Coronary artery (tissue), 2 donors: ENCODE data around the gene RALGAPB.

ENCODE experiments used
- DNase-seq: peaks from one replicate; pipeline ENCODE4 v3.0.0-alpha.2; 2017; ENCODE audit warnings: low spot score
- H3K27ac ChIP-seq, 2 donors: fragments of 200-600 bp; sonication (generic); one replicate each; pipeline ENCODE4 v1.5.1; 2016 to 2019
- H3K4me3 ChIP-seq: fragments of 200-600 bp; sonication (generic); 2 replicates; pipeline ENCODE4 v1.5.1; 2016; ENCODE audit warnings: mild to moderate bottlenecking, moderate library complexity
- CTCF ChIP-seq: fragments of 200-600 bp; sonication (generic); IDR thresholded peaks from one replicate; pipeline ENCODE4 v1.5.1; 2019; ENCODE audit warnings: antibody characterized with exemption

The RALGAPB gene

GRCh38 chr20:38583306-38583705 lies 110.7 kb downstream of the RALGAPB start:
- DNase-seq = no peak
- Histone ChIP-seq H3K27ac (no peak overlapping the region), H3K4me3 (no peak overlapping the region)
- no peak for TF ChIP-seq CTCF

DNA sequence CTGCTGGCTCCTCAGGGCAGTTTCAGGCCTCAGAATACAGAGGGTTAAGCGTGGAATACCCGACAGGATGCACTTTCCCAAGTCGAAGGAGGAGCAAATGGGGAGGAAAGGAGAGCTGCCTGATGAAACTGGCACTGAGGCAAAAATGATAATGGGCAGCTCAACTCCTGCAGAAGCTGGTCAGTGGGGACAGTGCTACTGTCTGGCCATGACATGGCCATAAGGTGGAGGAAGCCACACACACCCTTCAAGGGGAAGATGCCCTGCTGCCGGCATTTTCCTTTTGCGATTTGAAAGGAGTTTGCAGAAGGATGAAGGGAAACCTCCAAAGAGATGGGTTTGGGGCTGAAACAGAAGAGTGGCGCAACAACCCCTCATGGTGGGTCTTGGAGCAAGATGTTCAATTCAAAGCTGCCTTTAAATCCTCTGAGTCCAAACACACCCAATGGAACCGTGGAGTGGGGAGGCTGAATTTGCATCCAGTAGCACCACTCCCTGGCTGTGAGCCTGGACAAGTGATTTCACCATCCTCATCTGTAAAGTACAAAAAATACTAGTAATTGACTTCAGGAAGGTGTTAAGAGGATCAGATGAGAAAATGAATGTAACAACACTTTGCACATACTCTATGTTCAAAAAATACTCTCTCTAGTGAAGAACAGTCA lies 111.6 kb downstream of the RALGAPB start:
- H3K4me3 ChIP-seq = no peak overlapping the region
- H3K27ac ChIP-seq = no peak overlapping the region
- no peak for TF ChIP-seq CTCF
- DNase-seq = no peak

DNA sequence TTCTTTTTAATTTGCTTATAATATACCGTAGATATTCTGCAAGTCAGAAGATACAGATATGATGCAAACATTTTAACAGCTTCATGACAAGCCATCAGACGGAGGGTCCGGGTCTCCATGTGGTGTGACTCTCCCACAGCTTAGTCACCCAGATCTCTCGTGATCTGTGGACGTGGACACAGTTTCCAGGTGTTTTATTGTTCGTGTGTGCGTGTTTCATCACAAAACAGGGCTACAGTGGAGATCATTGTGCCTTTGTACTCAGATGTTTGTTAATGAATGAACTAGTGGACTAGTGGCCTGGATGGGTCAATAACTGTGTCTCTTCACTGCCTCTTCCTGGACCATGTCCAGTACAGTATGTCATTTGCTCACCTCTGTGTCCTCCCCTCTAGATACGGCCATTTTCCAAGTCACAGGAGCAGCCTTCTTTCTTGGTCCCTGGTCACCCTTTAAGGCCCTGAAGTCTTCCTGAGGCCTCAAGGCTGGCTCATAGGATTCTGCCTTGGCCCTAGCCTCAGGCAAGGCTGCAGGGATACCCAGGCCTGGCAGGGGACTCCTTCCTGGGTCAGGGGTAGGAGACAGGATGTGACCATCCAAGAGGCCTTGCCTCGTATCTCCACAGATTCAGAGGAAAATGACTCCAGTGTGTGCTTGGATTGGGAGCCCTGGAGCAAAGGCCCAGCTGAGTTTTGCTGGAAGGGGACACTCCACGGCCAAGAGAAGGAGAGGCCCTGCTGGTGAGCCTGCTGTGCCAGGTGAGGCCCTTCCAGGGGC lies 112.9 kb downstream of the RALGAPB start:
- DNase-seq = no peak
- Histone ChIP-seq H3K4me3 (no peak overlapping the region), H3K27ac (no peak overlapping the region)
- no peak for TF ChIP-seq CTCF

GRCh38 chr20:38586181-38586525 lies 113.5 kb downstream of the RALGAPB start:
- TF ChIP-seq CTCF = no peak
- no peak for DNase-seq
- no peak overlapping the region for H3K4me3 ChIP-seq
- no peak overlapping the region for H3K27ac ChIP-seq

- TF ChIP-seq CTCF = no peak
- H3K4me3 ChIP-seq = no peak overlapping the region
- H3K27ac ChIP-seq = no peak overlapping the region
- no peak for DNase-seq
These were observed 115.7 kb downstream of the RALGAPB start for GRCh38 chr20:38588303-38588702.

- DNase-seq = no peak
- Histone ChIP-seq H3K4me3 (no peak overlapping the region), H3K27ac (no peak overlapping the region)
- TF ChIP-seq CTCF = no peak
These were observed 116.7 kb downstream of the RALGAPB start for GRCh38 chr20:38589351-38589750.
